Measurements from ENCODE around the gene ZNF446.

DNA sequence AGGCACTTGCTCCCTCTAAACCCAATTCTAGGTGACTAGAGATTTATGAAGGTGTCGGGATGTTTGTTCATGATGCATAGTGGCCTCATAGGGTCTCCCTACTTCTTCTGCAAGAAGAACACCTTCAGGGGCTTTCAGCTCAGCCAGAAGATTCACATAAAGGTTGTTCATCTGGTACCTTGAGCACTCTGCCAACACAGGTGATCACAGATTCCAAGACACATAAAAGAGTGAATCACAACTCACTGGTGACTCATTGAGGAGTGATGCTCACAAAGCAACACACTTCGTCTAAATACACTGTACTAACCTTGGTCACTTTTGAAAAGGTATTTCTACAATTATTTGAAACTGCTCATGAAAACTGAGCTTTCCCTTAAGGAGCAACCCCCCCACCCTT is 16.1 kb upstream of the ZNF446 start:
- TF ChIP-seq, protein P1, sequence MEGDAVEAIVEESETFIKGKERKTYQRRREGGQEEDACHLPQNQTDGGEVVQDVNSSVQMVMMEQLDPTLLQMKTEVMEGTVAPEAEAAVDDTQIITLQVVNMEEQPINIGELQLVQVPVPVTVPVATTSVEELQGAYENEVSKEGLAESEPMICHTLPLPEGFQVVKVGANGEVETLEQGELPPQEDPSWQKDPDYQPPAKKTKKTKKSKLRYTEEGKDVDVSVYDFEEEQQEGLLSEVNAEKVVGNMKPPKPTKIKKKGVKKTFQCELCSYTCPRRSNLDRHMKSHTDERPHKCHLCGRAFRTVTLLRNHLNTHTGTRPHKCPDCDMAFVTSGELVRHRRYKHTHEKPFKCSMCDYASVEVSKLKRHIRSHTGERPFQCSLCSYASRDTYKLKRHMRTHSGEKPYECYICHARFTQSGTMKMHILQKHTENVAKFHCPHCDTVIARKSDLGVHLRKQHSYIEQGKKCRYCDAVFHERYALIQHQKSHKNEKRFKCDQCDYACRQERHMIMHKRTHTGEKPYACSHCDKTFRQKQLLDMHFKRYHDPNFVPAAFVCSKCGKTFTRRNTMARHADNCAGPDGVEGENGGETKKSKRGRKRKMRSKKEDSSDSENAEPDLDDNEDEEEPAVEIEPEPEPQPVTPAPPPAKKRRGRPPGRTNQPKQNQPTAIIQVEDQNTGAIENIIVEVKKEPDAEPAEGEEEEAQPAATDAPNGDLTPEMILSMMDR (IDR thresholded peaks at IDR 0.05), result no peak
- no peak for TF ChIP-seq POLR2A (IDR thresholded peaks at IDR 0.05)

All from testis (tissue), 2 donors.